GM18519 (cell line): ENCODE results near the gene CHST15.
"Not testable (repeated sequence)": the region's sequence is repeated elsewhere in the genome, so short reads cannot be mapped to it uniquely, and the experiment has no call there.

ENCODE experiments used
- ATAC-seq: cut with Tn5 transposase; IDR thresholded peaks from one replicate; pipeline ENCODE4 v1.9.1; 2021; ENCODE audit warnings: mild to moderate bottlenecking, moderate library complexity; ENCODE audit not compliant: unreplicated experiment, low FRiP score

Gene CHST15

DNA sequence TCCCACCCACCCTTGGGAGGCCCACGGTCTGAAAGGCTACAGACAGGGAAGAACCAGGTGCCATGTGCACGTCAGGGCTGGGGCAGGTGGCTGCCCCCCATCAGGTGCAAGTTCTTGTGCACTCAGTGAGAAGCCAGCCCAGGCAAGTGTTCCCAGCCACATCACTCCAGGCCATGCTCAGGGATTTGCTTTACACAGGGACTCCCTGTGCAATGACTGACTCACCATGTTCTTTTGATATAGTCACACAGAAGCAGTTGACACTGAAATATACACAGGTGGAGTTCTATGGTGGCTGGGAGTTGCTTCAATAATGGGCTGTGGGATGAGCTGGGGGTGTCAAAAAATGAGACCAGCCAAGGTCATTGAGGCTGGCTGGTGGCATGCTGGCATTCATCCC, 8.0 kb upstream of the CHST15 start:
- no peak for ATAC-seq

GRCh38 chr10:124100651-124101050, 7.3 kb upstream of the CHST15 start:
- not testable (repeated sequence) for ATAC-seq

DNA sequence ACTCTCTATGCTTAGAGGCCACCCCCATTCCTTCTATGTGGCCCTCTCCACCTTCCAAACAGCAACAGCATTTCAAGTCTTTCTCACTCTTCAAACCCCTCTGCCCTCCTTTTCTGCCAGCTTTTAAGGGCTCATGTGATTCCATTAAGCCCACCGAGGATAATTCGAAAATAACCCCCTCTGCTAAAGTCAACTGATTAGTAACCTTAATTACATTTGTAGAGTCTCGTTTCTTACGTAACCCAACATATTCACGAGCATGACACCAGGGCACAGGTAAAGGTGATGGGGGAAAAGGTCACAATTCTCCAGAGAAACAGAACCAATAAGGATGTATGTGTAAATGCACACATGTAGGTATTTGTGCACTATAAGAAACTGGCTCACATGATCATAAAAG, 6.7 kb upstream of the CHST15 start:
- no peak for ATAC-seq

- ATAC-seq, result no peak
Observed at GRCh38 chr10:124099604-124100003, 6.2 kb upstream of the CHST15 start.

DNA sequence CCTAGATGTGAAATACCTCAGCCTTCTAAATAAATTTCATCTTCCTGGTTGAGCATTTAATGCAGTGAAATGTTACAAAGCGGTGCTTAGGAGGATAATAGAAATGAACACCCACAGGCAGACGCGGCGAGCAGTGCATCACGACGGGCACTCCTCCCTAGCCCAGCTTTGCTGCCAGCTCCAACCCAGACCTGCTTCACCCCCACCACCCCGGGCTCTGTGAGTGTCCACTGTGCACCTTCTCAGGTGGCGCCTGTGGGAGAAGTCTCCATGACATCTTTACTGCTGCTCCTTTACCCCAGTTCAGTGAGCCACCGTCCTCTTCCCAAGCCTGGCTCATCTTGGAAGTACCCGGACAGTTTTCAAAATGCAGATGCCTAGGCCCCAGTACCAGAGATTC, 5.2 kb upstream of the CHST15 start:
- no peak for ATAC-seq

DNA sequence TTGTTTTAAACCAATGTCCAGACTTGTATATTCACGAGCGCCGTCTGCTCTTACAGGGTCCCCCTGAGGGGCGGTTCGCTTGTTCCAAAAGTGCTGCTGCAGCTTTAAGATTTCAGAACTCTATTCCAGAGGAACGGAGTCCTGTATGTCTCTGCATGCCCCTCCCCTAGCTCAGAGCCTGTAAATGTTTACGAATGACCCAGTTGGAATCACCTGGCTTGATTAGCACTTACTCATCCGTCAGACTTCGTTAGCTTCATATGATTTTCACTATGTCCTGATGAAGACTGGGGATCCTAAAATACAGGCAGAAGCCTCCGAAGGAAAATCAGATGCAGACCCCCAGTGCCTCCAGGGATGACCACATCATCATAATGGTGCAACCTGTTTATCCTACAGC, 4.5 kb upstream of the CHST15 start:
- ATAC-seq, result no peak

DNA sequence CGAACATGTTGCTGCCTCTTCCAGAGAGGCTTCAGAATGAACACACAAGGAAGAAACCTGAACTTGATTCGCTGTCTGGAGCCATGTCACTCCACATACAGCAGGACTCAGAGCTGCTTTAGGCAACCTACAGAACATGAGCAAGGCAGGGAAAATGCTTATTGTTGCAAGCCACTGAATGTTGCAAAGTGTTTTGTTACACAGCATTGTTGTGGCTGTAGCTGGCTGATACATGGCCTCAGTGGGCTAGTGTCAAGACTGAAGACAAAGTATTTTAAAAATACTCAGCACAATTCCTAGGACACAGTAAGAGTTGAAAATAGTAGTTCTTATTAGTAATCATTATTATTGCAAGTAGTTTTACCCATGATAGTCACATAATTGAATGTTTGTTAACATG, 3.1 kb upstream of the CHST15 start:
- no peak for ATAC-seq

- not testable (repeated sequence) for ATAC-seq
Observed at GRCh38 chr10:124095801-124096200, 2.4 kb upstream of the CHST15 start.

DNA sequence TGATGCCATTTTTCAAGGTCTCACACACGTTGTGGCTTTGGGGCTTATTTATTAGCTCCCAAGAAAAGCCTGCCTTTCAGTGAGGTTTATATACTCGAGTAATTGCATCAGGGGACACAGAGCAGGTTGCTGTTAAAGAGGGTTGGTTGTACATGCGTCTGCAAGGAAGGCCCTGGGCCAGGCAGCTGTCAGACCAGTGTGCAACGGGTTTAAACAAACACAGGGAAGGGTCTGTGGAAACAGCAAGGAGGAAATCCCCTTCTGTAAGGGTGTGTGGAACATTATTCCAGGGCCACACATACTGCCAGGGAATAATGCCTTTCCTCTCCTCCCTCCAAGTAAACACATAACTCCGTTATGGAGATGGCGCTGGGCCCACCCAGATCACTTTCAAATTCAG, 1.7 kb upstream of the CHST15 start:
- ATAC-seq, result no peak

GRCh38 chr10:124094419-124094785, 1.0 kb upstream of the CHST15 start:
- ATAC-seq, result no peak

DNA sequence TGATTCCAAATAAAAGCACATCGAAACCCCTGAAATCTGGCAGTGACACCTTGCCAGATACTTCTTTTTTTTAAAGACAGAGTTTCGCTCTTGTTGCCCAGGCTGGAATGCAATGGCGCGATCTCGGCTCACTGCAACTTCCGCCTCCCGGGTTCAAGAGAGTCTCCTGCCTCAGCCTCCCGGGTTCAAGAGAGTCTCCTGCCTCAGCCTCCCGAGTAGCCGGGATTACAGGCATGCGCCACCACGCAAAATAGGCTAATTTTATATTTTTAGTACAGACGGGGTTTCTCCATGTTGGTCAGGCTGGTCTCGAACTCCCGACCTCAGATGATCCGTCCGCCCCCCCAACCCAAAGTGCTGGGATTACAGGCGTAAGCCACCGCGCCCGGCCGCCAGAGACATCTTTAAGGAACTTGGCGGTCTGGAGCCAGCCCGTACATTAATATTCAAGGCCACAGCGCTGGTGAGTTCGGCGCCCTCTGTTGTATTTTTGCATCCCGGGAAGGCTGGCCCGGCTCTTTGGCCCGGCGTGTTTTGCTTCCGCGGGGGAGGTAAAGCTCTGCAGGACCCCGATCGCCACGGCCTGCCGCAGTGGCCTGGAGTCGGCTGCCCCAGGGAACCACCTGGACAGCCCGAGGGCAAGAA, 498 bp upstream of the CHST15 start:
- ATAC-seq, result not testable (repeated sequence)

- no peak for ATAC-seq
Observed at GRCh38 chr10:124092250-124092859, 1.0 kb downstream of the CHST15 start.

DNA sequence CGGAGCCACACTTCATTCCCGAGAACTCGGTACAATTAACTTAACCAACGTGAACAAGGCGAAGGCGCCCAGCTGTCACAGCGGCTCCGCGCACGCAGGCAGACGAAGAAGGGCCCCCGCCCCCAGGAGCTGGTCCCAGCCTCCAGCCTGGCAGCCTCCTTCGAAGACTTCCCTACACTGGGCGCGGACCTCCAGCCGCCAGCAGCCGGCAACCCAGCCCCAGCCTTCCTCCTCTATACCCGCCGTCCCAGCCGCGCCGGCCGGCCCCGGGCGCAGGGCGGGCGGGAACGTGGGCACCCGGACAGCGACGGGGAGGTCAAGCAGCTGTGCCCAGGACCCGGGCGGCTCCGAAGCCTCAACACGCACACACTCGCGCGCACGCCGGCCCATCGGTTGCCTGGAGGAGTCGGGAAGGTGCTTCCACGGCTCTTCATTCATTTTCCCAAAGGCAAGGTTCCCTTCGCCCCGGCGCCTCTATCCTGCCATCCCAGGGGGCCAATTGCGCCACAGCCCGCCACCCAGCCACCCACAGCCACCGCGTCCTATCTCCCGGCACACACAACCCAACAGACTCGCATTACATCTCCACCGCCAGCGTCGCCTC, 1.6 kb downstream of the CHST15 start:
- no peak for ATAC-seq

DNA sequence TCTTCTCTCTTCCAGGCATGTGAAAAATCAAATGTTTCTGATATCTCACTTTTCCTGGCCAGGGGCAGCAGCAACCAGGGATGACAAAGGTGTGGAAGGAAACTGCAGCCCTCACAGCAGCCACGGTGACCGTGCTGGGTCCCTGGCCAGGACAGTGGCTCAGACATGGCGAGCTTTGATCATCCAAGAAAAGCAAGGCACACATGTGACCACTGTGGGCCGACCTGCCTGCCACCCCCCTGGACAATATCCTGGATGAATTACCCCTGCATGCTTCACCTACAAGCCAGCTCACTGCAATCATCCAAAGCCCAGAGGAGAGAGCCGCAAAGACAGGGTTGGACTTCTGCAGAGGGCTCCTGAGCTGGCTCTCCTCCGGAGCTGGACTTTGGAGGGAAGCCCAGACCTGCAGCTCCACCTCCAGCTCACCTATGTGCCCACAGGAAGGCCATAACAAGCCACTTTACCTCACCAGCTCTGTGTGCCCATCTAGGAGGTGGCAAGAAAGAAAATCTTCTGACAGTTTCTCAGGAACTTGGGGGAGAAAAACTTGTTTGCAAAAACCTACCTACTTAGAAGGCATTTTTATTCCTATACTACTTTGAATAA, 2.7 kb downstream of the CHST15 start:
- no peak for ATAC-seq

DNA sequence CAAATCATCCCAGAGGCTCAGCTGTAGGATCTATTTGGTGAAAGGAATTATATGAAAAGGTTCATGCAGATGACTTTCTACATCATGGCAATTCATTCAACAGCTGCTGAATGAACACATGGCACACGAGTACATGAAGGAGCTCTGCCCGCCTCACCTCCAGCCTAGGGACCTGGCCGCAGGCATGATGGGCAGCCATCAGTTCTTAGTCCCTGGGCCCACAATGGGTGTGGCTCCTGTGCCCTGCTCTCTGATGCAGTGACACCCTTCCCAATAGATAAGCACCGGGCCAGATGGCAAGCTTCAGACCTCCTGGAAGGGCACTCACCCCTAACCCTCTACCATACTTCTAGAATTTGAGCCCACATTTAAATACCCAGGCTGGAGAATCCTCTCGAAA, 3.5 kb downstream of the CHST15 start:
- ATAC-seq, result no peak

DNA sequence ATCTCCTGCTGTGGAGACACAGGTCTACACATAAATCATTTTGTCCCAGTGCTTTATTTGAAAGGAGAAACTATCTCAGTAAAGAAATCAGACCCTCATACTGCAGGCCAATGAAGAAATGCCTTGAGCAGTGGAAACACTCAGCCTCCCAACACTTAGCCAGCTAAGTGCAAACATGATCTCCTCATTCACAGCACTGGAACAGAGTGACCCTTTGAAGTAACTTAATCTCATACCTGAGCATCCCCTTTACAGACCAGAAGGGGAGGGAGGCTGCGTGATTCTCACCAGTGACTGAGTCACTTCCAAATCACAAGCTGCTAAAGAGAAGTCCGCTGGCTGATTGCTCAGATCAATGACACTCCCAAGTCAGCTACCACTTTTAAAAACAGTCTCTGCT, 4.5 kb downstream of the CHST15 start:
- ATAC-seq, result no peak

DNA sequence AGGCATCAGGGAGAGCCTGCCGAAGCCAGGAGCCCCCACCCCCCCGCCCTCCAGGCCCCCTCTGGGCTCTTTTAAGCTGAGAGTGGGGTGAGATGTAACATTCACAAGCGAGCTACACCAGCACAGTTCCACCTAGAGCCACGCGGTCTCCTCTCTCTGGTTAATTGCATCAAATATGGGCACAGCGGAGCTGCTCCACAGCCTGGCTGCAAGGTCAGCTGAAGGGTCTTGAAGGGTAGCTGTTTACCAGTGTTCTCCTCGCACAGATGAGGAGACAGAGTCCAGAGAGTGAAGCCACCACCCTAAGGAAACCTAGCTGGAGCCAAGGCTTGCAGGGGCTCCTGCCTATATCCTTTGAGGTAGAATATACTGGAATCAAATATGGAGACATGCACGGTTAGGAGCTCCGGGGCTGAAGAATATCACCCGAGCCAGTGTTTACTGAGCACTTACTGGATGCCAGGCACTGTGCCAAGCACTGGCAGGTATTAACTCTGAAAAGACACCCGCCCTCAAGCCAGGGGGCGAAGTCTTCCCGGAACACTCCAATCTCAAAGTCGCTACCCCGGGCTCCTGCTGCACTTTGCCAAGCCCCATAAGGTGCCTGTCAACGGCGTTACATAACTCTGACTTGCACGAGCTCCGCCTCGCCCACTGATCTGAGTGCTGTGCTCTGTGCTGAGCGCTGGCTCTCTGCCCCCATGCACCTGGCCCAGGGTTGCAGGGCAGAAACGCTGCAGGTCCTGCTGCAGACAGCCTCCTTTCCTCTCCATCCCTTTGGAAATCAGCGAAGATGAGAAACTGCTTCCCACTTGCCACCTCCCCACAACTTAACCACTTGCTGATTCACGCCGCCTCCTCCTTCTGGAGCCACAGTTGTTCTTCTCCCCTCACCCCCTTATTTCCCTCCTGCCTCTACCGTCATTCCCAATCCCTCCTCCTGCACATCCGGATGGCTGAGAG, 5.4 kb downstream of the CHST15 start:
- no peak for ATAC-seq

DNA sequence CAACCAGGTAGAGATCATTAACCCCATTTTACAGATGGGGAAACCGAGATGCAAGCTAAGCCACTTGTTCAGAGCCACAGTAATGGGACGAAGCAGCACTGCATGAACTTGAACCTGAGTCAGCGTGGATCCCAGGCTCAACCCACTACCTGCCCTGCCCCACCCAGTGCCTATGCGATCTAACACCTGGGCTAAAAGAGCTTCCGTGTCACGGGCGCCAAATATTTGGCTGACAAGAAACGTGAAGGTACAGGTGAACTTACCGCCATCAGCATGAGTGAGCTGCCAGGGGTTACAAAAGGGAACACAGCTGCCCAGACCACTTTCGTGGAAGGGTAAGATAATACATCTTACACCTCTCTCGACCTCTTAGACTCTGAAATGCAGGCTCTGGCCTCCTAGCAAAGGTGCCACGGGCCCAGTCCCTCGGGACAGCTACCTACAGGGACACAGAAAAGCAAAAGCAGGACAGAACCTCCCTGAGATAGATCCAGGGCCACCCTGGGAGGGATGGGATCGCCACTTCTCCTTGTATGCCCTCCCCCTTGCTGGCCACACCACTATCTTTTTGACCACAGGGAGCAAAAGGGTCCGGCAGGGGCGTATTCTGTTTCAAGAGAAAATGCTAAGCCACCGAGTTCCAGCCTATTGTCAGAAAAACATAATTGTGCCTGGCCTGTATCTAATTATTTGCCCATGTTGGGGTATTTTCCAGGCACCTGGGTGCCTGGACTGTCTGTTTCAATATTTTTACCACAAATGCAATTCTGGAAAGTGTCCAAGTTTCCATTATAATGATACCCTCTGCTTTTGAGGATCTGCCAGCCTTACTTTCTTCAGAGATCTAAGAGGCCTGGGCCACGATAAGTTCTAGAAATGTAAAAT, 6.4 kb downstream of the CHST15 start:
- ATAC-seq, result no peak

- ATAC-seq, result no peak
Observed at GRCh38 chr10:124086097-124086710, 7.2 kb downstream of the CHST15 start.
